ENCODE measurements around the gene CDK14.

DNA sequence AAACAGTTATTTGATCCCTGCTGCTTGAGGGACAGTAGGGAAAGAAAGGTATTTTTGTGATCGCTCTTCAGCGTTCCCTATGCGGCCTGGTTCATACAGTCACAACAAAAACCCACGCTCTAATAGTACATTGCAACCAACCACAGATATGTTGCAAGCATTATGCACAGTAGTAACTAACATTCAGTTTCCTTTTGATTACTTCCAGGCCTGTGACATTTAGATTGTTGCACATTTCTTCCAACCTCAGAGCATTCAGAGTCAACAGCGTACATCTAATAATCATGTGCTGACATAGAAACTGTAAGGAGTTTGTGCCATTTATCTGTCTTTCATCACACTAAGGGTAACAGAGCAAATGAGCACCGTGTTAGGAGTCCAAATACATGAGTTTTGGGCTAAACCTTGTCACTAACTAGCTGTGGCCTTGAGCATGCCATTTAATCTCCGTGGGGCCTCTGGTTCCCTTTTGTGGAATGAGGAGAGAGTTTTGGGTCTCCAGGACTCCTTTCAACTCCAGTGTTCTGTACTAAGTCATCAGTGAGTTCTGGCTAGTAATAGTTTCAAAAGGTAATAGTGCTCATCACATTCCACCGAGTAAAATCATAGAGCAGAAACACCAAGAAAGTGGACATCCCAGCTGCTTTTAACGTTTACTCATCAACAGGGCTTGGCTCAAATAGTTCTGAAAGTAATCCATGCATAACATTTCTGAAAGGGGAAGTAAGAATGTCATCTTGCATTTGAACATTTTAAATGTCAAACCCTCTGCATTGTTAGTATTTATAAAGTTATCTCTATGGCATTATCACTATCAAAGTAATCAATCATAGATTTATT is 569.1 kb downstream of the CDK14 start:
- TF ChIP-seq, protein P1, sequence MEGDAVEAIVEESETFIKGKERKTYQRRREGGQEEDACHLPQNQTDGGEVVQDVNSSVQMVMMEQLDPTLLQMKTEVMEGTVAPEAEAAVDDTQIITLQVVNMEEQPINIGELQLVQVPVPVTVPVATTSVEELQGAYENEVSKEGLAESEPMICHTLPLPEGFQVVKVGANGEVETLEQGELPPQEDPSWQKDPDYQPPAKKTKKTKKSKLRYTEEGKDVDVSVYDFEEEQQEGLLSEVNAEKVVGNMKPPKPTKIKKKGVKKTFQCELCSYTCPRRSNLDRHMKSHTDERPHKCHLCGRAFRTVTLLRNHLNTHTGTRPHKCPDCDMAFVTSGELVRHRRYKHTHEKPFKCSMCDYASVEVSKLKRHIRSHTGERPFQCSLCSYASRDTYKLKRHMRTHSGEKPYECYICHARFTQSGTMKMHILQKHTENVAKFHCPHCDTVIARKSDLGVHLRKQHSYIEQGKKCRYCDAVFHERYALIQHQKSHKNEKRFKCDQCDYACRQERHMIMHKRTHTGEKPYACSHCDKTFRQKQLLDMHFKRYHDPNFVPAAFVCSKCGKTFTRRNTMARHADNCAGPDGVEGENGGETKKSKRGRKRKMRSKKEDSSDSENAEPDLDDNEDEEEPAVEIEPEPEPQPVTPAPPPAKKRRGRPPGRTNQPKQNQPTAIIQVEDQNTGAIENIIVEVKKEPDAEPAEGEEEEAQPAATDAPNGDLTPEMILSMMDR (IDR thresholded peaks at IDR 0.05) = no peak
- no peak for TF ChIP-seq POLR2A (IDR thresholded peaks at IDR 0.05)
